ENCODE measurements around the gene BSCL2.

- TF ChIP-seq, protein P1, sequence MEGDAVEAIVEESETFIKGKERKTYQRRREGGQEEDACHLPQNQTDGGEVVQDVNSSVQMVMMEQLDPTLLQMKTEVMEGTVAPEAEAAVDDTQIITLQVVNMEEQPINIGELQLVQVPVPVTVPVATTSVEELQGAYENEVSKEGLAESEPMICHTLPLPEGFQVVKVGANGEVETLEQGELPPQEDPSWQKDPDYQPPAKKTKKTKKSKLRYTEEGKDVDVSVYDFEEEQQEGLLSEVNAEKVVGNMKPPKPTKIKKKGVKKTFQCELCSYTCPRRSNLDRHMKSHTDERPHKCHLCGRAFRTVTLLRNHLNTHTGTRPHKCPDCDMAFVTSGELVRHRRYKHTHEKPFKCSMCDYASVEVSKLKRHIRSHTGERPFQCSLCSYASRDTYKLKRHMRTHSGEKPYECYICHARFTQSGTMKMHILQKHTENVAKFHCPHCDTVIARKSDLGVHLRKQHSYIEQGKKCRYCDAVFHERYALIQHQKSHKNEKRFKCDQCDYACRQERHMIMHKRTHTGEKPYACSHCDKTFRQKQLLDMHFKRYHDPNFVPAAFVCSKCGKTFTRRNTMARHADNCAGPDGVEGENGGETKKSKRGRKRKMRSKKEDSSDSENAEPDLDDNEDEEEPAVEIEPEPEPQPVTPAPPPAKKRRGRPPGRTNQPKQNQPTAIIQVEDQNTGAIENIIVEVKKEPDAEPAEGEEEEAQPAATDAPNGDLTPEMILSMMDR (IDR thresholded peaks at IDR 0.05; ENCODE audit: poor library complexity) = no peak
- TF ChIP-seq EZH2 (IDR thresholded peaks at IDR 0.05; ENCODE audit: borderline replicate concordance) (no peak), EZH2phosphoT487 (IDR thresholded peaks at IDR 0.05; ENCODE audit: low read depth, severe bottlenecking, unreplicated experiment) (no peak)
These were observed 45.1 kb upstream of the BSCL2 start for GRCh38 chr11:62752177-62752785.
